HG02759 (cell line): Measurements from ENCODE around the gene MDGA2.
"Not testable (repeated sequence)": the region's sequence is repeated elsewhere in the genome, so short reads cannot be mapped to it uniquely, and the experiment has no call there.

Experiments
- ATAC-seq: cut with Tn5 transposase; IDR thresholded peaks from one replicate; pipeline ENCODE4 v1.9.1; 2021; ENCODE audit warnings: mild to moderate bottlenecking, moderate library complexity; ENCODE audit not compliant: unreplicated experiment

Gene MDGA2

DNA sequence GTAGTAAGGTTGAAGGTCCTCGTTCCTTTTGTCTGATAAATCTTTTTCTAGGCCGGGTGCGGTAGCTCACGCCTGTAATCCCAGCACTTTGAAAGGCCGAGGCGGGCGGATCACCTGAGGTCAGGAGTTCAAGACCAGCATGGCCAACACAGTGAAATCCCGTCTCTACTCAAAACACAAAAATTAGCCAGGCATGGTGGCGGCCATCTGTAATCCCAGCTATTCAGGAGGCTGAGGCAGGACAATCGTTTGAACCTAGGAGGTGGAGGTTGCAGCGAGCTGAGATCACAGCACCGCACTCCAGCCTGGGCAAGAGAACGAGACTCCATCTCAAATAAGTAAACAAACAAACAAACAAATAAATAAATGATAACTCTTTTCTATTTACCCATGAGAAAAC is 51.3 kb downstream of the MDGA2 start:
- ATAC-seq = not testable (repeated sequence)

DNA sequence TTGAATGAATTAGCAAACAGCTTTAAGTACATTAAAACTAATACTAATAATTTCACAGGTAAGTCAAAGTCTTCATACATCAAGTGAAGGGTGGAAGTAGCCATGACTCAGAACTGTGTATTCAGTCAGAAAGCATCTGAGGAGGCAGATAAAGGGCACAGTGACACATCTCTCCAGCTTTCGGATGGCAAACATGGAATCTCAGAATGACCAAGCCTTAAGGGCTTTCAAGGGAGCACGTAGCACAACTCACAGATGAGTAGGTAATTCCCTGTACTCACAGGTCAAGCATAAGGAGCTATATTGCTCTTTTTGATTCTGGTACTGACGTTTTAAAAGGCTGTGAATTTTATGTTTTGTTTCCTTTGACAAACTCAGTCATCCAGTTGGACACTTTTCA is 56.0 kb downstream of the MDGA2 start:
- ATAC-seq = no peak

DNA sequence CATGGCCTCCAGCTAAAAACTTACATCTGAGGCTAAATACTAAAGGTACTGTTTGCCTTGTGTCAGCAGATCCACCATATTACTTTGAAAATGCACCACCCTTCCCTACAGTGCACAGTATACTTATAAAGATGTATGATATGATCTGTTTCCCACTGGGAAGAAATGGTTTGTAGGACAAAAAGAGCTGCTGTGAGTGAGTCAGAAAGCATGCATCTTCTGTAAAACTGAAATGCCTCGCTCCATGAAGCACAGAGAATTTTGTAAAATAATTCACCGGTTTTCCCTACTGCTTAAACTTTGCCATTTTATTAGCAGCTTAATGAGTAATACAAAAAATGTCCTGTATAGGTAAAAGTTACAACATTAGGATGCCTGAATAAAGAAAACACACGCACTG is 68.8 kb downstream of the MDGA2 start:
- no peak for ATAC-seq

DNA sequence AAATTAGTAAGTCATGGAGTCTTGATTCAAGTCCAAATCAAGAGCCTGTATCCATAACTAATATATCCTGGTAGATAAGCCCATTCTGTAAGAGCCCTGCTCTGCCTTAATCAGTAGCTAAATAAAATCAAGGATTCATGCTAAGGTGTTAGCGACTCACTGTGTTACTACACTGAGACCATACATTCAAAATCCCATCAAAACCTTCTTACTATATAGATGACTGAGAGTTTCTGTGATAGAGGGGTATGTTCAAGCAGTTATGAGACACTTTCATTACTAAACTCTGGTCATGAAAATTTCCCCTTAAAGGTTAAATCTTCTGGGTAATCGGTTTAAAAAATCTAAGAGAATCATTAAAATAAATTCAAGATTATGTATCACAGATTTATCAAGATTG is 78.5 kb downstream of the MDGA2 start:
- peak; percentile 32 for ATAC-seq

DNA sequence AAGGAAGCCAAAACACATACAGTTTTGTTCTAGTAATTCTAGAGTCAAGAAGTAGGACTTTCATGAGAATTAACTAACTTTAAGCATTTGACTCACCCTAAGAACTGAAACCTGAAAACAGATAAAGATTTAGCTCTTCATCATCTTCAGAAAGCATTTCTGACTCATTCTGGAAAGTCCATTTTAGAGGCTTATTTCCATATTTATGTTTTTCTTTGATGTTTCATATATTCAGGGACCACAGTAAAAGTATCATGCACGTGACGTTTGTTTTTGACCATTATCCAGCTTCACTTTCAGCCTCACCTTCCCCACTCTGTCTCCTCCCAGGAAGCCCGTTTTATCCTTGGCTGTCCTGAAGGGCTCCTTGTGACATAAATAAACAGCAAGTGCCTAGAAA is 79.2 kb downstream of the MDGA2 start:
- ATAC-seq = peak; percentile 87

DNA sequence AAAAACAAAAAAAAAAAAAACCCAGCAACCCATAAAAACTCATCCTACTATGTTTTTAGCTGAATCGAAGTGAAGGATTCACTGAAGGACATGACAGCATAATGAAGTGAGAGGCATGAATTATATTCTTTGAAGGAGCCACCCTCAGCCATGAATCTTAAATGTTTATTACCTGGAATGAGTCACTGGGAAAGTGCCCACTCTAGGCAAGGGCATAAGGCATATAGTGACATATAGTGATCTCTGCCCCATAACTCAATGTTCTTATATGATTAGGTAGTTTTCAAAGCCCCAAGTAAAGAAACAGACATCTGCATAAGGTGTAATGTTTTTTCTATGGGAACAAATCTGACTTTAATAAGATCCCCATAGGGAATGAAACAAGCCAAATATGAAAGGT is 79.9 kb downstream of the MDGA2 start:
- no peak for ATAC-seq

DNA sequence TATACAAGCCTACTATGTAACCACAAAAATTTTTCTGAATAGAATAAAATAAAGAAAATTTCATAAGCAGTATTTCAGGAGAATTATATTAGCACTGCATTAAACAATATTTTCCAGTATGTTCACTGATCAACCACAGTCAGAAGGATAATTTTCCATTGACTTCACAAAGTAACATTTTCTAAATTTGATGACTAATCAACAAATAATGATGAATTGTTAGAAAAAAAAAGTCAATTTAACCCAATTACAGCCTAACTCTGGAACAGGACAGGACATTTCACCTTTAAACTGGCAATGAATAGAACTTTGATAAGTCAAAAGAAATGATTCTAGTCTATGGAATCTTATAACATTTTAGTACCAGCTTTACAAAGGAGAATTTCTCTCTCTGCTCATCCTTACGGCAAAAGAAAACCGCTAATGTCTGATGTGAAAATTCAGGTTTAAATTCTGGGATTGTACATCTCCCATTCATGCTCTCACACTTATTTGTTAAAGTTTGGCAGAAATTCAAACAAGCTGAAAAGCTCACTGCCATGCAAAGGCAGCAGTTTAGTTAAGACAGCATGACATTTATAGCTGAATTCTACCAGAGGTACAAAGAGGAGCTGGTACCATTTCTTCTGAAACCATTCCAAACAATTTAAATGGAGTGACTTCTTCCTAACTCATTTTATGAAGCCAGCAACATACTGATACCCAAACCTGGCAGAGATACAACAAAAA is 84.5 kb downstream of the MDGA2 start:
- ATAC-seq = no peak

DNA sequence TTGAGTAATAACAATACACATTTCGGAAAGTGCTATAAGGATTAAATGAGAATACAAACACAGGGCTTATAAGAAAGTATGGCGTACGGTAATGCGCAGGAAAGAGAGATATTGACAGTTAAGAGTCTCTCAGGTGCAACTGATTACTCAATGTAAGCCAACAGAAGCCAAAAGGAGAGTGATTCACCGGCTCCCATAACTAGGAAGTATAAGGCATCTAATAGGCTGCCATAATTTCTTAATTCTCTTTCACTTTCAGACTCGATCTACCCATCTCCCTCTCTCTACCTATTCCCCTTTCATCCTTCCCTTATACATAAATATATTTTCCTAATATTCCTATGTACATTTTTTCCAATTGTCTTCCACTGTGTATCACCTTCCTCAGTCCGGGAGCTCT is 90.0 kb downstream of the MDGA2 start:
- no peak for ATAC-seq

DNA sequence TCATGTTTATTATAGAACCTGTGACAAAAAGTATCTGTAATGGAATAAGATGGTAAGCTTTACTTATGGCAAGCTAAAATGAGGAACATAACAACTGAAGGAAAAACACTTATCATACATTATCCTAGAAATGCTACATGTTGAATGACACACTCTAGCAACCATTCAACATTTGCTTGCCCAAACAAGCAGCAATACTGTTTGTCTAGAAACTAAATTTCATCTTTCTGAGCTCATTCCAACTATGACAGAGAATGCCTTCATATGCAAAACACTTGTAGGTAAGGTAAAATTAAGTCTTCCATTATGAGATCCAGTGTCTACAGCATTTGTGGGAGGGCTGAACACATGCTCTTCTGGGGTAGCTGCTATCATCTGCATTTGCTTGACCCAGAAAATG is 108.1 kb downstream of the MDGA2 start:
- no peak for ATAC-seq

DNA sequence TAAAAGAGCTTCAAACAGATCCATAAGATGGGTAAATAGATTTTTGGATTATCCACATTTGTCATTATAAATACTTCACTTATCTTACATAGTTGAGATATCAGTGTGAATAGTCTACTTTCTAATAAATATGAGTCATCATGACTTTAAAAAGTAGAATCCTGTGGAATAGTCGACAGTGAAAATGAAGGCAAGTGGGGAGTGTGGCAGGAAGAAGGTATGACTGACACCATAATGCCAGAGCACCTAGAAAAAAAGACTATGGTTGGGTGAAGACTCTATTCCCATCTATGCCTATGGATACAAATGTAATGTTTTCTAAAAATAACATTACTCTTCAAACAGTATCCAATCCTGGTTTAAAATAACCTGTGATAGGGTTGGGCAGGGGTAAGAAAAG is 117.5 kb downstream of the MDGA2 start:
- ATAC-seq = no peak

DNA sequence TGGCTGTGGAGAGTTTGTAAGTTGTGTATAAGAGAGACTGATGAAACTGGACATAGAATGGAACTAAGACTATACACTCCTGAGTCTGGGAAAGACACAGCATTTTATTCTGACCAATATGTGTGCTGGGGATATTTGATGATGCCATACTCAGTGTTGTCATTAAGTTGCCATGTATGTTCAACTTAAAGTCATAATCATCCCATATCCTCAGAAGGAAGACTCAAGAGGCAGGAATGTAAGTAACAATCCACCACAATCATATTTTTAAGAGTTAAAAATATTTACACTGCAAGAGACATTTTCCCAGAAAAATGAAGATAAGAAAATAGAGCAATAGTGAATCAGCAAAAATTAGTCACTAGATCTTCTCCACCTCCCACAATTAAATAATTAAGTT is 120.1 kb downstream of the MDGA2 start:
- no peak for ATAC-seq

DNA sequence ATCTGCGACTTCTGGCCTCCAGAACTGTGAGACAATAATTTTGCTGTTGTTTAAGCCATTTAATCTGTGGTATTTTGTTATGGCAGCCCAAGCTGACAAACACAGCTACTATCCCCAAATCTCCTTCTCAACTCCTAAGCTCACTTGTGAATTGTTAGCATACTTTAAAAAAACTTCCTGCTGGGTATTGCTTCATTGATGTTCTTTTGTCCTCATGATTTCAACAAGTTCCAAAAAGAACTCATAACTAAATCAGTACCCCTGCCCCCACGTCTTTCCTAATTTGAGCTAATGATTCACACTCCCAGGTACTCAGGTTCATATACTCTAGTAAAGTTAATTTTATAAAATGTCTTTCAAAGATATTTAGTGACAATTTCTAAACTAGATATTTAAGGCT is 125.5 kb downstream of the MDGA2 start:
- no peak for ATAC-seq

DNA sequence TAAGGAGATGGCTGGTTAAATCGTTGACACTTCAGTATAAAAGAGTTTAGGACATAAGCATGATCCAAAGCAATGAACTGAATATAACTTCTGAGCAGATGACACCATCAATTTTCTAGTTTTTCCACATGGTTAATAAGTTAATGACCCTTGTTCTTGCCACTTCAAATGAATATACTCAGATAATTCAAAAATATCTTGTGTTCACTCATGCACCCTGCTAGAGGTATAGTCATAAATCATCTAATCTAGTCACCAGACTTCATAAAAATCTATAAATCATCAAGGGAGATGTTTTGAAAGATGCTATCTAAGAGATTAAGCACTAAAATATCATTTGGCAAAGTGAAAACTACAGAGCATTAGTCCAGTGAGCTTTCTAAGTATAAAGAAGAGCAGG is 131.9 kb downstream of the MDGA2 start:
- ATAC-seq = no peak

DNA sequence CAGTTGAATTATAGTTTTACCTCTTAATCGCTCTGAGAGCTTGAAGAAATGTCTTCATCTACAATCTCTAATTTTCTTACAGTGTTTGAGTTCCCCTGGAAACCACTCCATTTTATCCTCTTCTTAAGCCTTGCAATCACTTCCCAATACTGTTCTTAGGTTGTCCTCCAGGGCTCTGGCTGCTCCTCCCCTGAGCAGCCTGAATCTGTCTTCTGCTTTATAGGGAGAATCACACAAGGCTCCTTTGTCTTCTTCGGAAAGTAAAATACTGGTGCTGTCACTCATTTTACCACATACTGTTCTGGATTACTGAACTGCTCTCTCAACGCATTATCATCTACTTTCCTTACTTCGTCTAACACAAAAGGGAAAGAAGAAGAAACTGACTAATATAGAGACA is 133.7 kb downstream of the MDGA2 start:
- no peak for ATAC-seq

DNA sequence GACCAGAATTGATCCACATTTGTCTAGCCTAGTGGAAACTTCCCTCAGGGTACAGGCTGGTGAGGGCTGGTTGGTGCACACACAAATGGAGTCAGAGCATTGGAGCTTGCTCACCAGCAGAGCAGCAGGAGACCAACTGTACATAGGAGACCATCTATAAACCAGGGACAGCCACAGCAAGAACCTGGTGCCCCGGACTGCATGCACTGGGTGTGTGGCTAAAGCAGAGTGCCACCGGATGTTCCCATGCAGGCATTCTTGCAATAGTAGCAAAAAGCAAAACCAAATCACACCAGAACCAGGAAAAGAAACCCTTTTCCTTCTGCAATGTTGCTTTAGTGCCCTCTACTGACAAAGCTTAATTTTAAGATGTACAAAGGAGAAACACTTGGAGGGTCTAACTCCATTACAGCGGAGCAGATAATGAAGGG is 136.4 kb downstream of the MDGA2 start:
- ATAC-seq = peak; percentile 53

DNA sequence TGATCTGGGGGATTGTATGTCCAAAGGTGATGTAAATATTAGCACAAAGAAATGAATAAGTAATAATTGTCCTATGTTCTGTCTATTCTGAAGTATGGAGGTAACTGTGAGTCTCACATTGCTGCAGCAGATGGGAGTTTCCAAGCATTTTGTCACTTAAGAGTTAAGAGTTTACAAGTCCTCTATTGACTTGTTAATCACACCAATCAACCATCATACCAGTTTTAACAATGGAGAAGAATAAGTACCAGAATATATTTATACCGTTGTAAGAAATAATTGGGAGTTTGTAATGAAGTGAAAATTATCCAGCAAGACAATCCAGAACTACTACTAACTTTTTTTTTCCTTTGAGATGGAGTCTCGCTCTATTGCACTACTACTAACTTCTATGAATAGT is 139.1 kb downstream of the MDGA2 start:
- no peak for ATAC-seq

DNA sequence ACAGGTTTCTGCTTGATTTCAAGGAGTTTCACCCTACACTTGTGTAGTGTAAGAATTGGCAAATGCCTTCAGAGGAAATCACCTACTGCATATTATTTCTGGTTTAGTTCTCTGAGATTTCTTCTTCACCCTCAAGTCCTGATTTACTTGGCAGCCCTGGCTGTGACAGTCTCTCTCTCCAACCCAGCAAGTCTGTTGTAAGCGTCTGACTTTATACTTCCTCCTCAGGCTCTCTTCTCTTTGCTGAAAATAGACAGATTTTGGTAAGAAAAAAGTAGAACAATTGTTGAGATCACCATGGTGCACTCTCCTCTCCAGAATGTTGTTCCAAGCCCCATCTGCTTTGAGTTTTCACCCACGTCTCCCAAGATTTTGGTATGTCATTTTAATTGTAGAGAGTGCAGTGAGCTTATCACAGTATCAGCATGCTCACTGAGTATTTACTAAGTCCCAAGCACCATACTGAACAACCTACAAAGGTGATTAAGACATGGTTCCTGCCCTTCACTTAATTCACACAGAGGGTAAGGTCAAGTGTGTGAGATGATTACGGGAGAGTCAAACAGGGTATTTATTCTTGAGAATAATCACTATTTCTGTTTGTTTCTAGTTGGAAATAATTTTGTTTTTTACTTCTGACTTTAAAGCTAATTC is 148.7 kb downstream of the MDGA2 start:
- no peak for ATAC-seq

DNA sequence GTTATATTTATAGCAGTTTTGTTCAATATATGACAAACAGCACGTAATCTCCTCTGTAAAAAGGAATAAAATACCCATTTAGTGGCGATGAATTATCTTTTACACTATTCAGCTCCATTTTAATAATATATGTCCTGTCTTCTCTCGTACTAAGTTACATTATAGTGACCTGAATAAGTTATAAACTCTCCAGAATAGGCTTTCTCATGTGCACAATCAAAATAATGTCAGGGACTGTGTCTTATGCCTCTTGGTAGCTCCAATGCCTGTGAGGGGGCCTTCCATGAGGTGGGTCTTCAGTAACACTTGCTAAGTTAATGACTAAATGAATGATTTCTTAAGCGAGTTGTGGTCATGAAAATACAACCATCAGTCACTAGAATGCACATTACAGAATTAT is 150.9 kb downstream of the MDGA2 start:
- no peak for ATAC-seq

DNA sequence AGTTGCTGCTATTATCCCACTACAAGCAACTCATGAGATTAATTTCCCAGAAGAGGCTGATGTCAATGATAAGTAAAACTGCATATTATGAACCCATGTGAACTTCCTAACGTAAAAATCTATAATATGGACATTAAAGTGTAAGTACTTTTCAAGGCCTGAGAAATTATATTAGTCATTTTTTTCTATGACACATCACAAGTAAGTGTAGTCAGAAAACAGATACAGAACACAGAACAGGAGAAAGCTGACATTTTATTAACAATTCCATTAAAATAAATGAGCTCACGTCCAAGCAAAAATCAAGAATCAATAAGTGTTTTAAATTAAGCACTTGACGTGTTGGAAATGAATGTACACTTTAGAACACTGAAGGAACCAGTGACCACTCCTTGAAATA is 155.0 kb downstream of the MDGA2 start:
- ATAC-seq = no peak

DNA sequence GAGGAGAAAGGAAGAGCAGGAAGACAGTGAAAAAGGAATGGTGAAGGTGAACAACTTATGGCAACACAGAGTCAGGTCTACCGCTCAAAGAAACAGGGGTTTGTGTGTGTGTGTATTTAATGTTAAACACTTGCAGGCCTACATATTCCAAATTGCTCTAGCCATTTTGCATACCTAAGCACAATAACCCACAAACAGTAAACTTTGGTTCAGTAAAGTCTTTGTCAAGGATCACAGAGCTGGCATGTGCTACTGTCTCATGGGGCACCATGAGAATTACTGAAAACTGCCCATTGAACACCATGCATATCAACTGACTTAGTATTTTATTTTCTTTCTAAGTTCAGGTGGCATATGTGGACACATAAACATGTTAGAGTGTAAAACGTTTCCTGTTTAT is 163.6 kb downstream of the MDGA2 start:
- no peak for ATAC-seq

DNA sequence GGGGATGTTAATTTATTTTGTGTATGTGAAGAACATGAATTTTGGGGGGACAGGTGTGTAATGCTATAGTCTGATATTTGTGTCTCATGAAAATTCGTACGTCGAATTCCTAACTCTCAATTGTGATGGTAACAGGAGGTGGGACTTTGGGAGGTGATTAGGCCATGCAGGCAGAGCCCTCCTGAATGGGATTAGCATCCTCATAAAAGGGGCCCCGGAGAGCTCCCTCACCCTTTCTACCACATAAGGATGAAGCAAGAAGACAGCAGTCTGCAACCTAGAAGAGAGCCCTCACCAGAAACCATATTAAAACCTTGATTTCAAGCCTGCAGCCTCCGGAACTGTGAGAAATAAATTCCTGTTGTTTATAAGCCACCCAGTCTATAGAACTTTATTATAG is 165.4 kb downstream of the MDGA2 start:
- ATAC-seq = no peak

DNA sequence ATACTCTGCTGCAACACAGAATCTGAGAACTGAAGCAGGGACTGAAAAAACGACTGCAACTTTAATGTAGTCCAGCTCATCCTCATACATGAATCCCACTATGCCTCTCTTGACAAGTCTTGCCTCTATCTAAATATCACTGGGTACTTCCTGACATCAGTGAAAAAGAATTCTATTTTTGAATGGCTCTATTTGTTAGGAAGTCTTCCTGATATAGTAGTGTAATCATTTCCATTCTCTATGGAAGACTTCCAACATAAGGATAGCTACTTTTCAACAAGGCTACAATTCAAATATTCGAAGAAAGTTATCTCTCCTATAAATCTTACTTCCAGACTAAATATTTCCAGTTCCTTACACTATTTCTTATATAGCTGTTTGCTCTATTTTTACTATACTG is 167.5 kb downstream of the MDGA2 start:
- ATAC-seq = no peak

DNA sequence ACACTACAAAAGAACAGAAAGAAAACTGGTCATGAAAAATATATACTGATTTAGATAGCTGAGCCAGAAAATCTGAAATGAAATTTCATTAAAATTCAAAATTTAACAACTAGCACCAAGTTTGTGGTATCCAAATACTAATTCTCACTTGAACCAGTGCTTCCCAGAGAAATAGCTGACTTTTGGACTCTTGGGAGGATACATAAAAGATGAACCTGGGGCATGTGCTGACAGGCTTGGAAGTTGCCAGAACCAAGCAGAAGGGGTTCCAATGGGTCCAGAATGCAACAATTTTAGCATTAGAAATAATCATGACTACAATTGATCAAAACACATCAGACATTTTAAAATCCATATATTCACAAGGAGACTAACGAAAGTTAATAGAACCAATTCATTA is 175.0 kb downstream of the MDGA2 start:
- ATAC-seq = no peak
